ENCODE data around the gene UGT1A8. TPM values are rescaled to one million over a fixed set of nuclear protein-coding genes. Genes with fewer than 3 reads are reported as not detected.

UGT1A8 gene
- total RNA-seq, 4 donors from 2014 or later, result 1.1 to 15.1 (median 9.4) TPM

- H3K4me1 ChIP-seq, result no peaks in the 10 kb centered on the region
- intact Hi-C loops (cut with DNase I; ENCODE audit: low total_unique reads), result no loop called here
- no peak overlapping the region for H3K27ac ChIP-seq
- H3K4me3 ChIP-seq, result no peak overlapping the region
- DNase-seq, result no peak
- no peaks in the 10 kb centered on the region for H3K27me3 ChIP-seq
- TF ChIP-seq, protein P1, sequence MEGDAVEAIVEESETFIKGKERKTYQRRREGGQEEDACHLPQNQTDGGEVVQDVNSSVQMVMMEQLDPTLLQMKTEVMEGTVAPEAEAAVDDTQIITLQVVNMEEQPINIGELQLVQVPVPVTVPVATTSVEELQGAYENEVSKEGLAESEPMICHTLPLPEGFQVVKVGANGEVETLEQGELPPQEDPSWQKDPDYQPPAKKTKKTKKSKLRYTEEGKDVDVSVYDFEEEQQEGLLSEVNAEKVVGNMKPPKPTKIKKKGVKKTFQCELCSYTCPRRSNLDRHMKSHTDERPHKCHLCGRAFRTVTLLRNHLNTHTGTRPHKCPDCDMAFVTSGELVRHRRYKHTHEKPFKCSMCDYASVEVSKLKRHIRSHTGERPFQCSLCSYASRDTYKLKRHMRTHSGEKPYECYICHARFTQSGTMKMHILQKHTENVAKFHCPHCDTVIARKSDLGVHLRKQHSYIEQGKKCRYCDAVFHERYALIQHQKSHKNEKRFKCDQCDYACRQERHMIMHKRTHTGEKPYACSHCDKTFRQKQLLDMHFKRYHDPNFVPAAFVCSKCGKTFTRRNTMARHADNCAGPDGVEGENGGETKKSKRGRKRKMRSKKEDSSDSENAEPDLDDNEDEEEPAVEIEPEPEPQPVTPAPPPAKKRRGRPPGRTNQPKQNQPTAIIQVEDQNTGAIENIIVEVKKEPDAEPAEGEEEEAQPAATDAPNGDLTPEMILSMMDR (IDR thresholded peaks at IDR 0.05), result no peak
- TF ChIP-seq POLR2AphosphoS5 (IDR thresholded peaks at IDR 0.05), result no peak
- no peak for TF ChIP-seq EP300 (IDR thresholded peaks at IDR 0.05; ENCODE audit: low read depth)
- no peak for TF ChIP-seq POLR2A (IDR thresholded peaks at IDR 0.05)
- H3K36me3 ChIP-seq, result no peaks in the 10 kb centered on the region
- peaks cover 0 to 1% of the 10 kb centered on the region in 2 donors for H3K9me3 ChIP-seq
- in situ Hi-C loops (cut with MboI; ENCODE audit: low pct_ligation_motif_present in 1 of 4, low pct_unique_long_range_greater_than_20kb in 1 of 4, low sequenced_read_pairs in 3 of 4), result no loop called here
- WGBS, 2 donors (ENCODE audit: low coverage in 1 of 2), result 91 to 100% methylated on average over 2 to 3 of the region's 3 CpGs
Measured at GRCh38 chr2:233821196-233821595, 203.8 kb downstream of the UGT1A8 start.

DNA sequence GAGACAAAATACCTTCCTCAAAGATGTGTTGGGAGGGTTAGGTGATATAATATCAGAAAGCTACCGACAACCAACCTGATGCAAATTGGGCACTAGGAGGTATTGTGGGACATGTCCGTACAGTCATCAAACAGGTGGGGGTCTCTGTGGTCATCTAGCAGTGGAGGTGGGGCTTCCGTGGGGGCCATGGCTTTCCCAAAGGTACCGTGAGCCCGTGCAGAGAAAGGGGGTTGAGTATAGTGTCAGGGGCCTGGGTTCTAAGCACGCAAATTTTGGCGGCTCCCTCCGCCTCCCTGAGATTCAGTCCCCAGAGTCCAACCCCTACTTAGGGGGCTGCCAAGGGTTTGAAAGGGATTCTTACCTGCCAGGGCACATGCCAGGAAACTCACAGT lies 204.3 kb downstream of the UGT1A8 start:
- DNase-seq, result no peak
- Histone ChIP-seq H3K27me3 (no peaks in the 10 kb centered on the region), H3K27ac (no peak overlapping the region), H3K36me3 (no peaks in the 10 kb centered on the region), H3K4me3 (no peak overlapping the region), H3K9me3 (peaks cover 0 to 3% of the 10 kb centered on the region in 2 donors), H3K4me1 (no peaks in the 10 kb centered on the region)
- TF ChIP-seq POLR2AphosphoS5 (IDR thresholded peaks at IDR 0.05), result no peak
- no peak for TF ChIP-seq EP300 (IDR thresholded peaks at IDR 0.05; ENCODE audit: low read depth)
- TF ChIP-seq POLR2A (IDR thresholded peaks at IDR 0.05), result no peak
- TF ChIP-seq, protein P1 (IDR thresholded peaks at IDR 0.05), result no peak
- WGBS, 2 donors (ENCODE audit: low coverage in 1 of 2), result 83 to 92% methylated on average over 2 to 8 of the region's 8 CpGs
- in situ Hi-C loops (cut with MboI; ENCODE audit: low pct_ligation_motif_present in 1 of 4, low pct_unique_long_range_greater_than_20kb in 1 of 4, low sequenced_read_pairs in 3 of 4) (no loop called here), intact Hi-C loops (cut with DNase I; ENCODE audit: low total_unique reads) (no loop called here)

DNA sequence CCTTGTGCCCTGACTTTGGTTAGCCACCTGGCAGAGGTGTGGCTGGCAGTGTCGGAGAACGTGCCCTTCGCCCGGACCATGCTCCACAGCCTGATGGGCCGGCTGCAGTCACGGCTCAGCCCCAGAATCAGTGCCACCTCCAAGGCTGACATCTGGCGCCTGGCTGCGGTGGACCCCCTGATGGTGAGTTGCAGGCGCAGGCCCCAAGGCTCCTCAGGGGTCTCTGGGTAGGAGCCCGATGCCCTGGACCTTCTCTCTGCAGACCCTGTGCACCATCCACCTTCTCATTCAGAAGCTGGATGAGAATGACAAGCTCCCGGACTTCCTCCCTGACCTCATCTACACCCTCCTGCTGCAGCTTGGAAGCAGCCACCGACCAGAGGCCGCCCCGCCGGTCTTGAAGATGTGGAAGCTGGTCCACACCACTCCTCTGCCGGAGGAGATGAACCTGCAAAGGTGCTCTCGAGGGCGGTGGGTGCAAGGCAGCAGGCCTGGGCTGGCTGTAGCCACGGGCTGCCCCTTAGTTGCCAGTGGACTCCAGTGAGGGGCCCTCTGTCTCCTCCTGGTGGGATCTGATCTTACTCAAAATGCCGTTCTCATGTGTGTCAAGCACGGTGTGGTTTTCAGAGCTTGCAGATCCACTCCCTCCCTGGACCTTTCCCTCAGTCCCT lies 204.8 kb downstream of the UGT1A8 start:
- Histone ChIP-seq H3K4me1 (no peaks in the 10 kb centered on the region), H3K36me3 (no peaks in the 10 kb centered on the region), H3K27ac (no peak overlapping the region), H3K4me3 (no peak overlapping the region), H3K9me3 (peaks cover 0 to 3% of the 10 kb centered on the region in 2 donors), H3K27me3 (no peaks in the 10 kb centered on the region)
- intact Hi-C loops (cut with DNase I; ENCODE audit: low total_unique reads) (no loop called here), in situ Hi-C loops (cut with MboI; ENCODE audit: low pct_ligation_motif_present in 1 of 4, low pct_unique_long_range_greater_than_20kb in 1 of 4, low sequenced_read_pairs in 3 of 4) (no loop called here)
- WGBS, 2 donors (ENCODE audit: low coverage in 1 of 2), result 84% methylated on average over 18 of the region's 21 CpGs; no CpG with 5 or more reads in 1 of the 2 donors
- DNase-seq, result peak; percentile 3
- TF ChIP-seq, protein P1 (IDR thresholded peaks at IDR 0.05), result no peak
- no peak for TF ChIP-seq POLR2AphosphoS5 (IDR thresholded peaks at IDR 0.05)
- no peak for TF ChIP-seq EP300 (IDR thresholded peaks at IDR 0.05; ENCODE audit: low read depth)
- TF ChIP-seq POLR2A (IDR thresholded peaks at IDR 0.05), result no peak

Other genes starting within 250 kb of the UGT1A8 start
- 100 to 1,000 TPM in 1 of 4 donors, 10 to 100 TPM in 3; 30.7 to 113 (median 41.3) TPM for gene USP40, start 50.9 kb upstream of the UGT1A8 start, total RNA-seq
- 10 to 100 TPM; 54.2 to 87.5 (median 54.9) TPM for gene UGT1A10, start 18.8 kb downstream of the UGT1A8 start, total RNA-seq
- gene UGT1A9, start 54.3 kb downstream of the UGT1A8 start, total RNA-seq, result 10 to 100 TPM in 3 of 4 donors, 1 to 10 TPM in 1; 4.6 to 18.7 (median 10.5) TPM
- gene UGT1A7, start 64.3 kb downstream of the UGT1A8 start, total RNA-seq, result 10 to 100 TPM in 3 of 4 donors, 1 to 10 TPM in 1; 3.4 to 55.3 (median 18.2) TPM
- gene UGT1A6, start 75.3 kb downstream of the UGT1A8 start, total RNA-seq, result 10 to 100 TPM; 13.5 to 40.2 (median 18.1) TPM
- gene UGT1A5, start 95.3 kb downstream of the UGT1A8 start, total RNA-seq, result 10 to 100 TPM in 2 of 4 donors, 1 to 10 TPM in 2; 3.2 to 18.3 (median 7.9) TPM
- gene UGT1A4, start 101.1 kb downstream of the UGT1A8 start, total RNA-seq, result 1 to 10 TPM; 2.0 to 9.0 (median 4.9) TPM
- 1 to 10 TPM in 3 of 4 donors, not detected in 1; 2.6 to 3.2 (median 2.6) TPM for gene UGT1A3, start 111.4 kb downstream of the UGT1A8 start, total RNA-seq
- gene UGT1A1, start 142.6 kb downstream of the UGT1A8 start, total RNA-seq, result 10 to 100 TPM in 1 of 4 donors, 1 to 10 TPM in 3; 4.4 to 11.3 (median 6.9) TPM
- under 1 TPM in 1 of 4 donors, not detected in 3; 0.14 TPM for gene MROH2A, start 160.7 kb downstream of the UGT1A8 start, total RNA-seq
- gene HJURP, start 236.9 kb downstream of the UGT1A8 start, total RNA-seq, result 10 to 100 TPM in 1 of 4 donors, 1 to 10 TPM in 2, not detected in 1; 1.9 to 29.5 (median 2.1) TPM